Thoracic aorta (tissue), 2 donors: Measurements from ENCODE around the gene CYBC1. TPM values are rescaled to one million over a fixed set of nuclear protein-coding genes. Genes with fewer than 3 reads are reported as not detected.

Experiments used
- ATAC-seq: fragments of 150-250 bp; one replicate; pipeline ENCODE4 v1.8.0; 2017; ENCODE audit warnings: low read depth; ENCODE audit not compliant: insufficient number of reproducible peaks, low FRiP score
- DNase-seq: peaks from one replicate; pipeline ENCODE4 v3.0.0-alpha.2; 2020; ENCODE audit warnings: low spot score
- H3K27ac ChIP-seq, 2 donors: fragments of 200-600 bp; sonication (generic); 1 replicate in 1 of 2; 2 replicates in 1 of 2; pipeline ENCODE4 v1.5.1; 2016; ENCODE audit warnings: mild to moderate bottlenecking in 2 of 2, moderate library complexity in 2 of 2
- H3K27me3 ChIP-seq: fragments of 200-600 bp; sonication (generic); replicated peaks from 2 replicates; pipeline ENCODE4 v1.6.0; 2016; ENCODE audit warnings: mild to moderate bottlenecking; ENCODE audit not compliant: insufficient read depth
- H3K36me3 ChIP-seq: fragments of 200-600 bp; sonication (generic); one replicate; pipeline ENCODE4 v1.5.1; 2016
- H3K4me1 ChIP-seq, 2 donors: fragments of 200-600 bp; sonication (generic); 1 replicate in 1 of 2; 2 replicates in 1 of 2; pipeline versions ENCODE4 v1.5.1 to v1.6.0; 2016; ENCODE audit warnings: low read depth in 2 of 2, mild to moderate bottlenecking in 1 of 2; ENCODE audit not compliant: control insufficient read depth in 1 of 2
- H3K4me3 ChIP-seq: fragments of 200-600 bp; sonication (generic); 2 replicates; pipeline ENCODE4 v1.5.1; 2016; ENCODE audit warnings: mild to moderate bottlenecking
- H3K9me3 ChIP-seq: fragments of 200-600 bp; sonication (generic); 2 replicates; pipeline ENCODE4 v1.5.1; 2016
- CTCF ChIP-seq: fragments of 200-600 bp; sonication (generic); IDR thresholded peaks from one replicate; pipeline ENCODE4 v1.5.1; 2019; ENCODE audit warnings: antibody characterized with exemption
- total RNA-seq, 2 donors: library from RNA; depleted of rRNA; stranded (reverse); fragments of >200 nt; gene quantifications; one replicate each; pipeline versions ENCODE4 v1.1.0 to v1.2.3, GENCODE V29; 2016

Gene CYBC1
- total RNA-seq, 2 donors from 2014 or later = 84.6 to 178 TPM

GRCh38 chr17:82408938-82409318 is 41.6 kb downstream of the CYBC1 start:
- TF ChIP-seq CTCF = no peak
- Histone ChIP-seq H3K27ac (no peak overlapping the region), H3K9me3 (no peaks in the 10 kb centered on the region), H3K36me3 (peaks cover 7% of the 10 kb centered on the region), H3K27me3 (no peaks in the 10 kb centered on the region), H3K4me3 (no peak overlapping the region), H3K4me1 (no peaks in the 10 kb centered on the region)
- ATAC-seq = no peak
- DNase-seq = no peak

GRCh38 chr17:82408288-82408937 is 42.1 kb downstream of the CYBC1 start:
- Histone ChIP-seq H3K9me3 (no peaks in the 10 kb centered on the region), H3K4me3 (no peak overlapping the region), H3K36me3 (peaks cover 9% of the 10 kb centered on the region), H3K27me3 (no peaks in the 10 kb centered on the region), H3K4me1 (no peaks in the 10 kb centered on the region), H3K27ac (no peak overlapping the region)
- no peak for DNase-seq
- no peak for ATAC-seq
- no peak for TF ChIP-seq CTCF

- Histone ChIP-seq H3K9me3 (no peaks in the 10 kb centered on the region), H3K4me3 (no peak overlapping the region), H3K27me3 (no peaks in the 10 kb centered on the region), H3K4me1 (no peaks in the 10 kb centered on the region), H3K36me3 (peaks cover 13% of the 10 kb centered on the region), H3K27ac (no peak overlapping the region)
- no peak for TF ChIP-seq CTCF
- no peak for ATAC-seq
- DNase-seq = no peak
Observed at GRCh38 chr17:82407255-82407654, 43.3 kb downstream of the CYBC1 start.

- H3K27ac ChIP-seq = no peak overlapping the region
- H3K4me1 ChIP-seq = no peaks in the 10 kb centered on the region
- H3K9me3 ChIP-seq = no peaks in the 10 kb centered on the region
- H3K27me3 ChIP-seq = no peaks in the 10 kb centered on the region
- no peak overlapping the region for H3K4me3 ChIP-seq
- no peak for DNase-seq
- no peak for TF ChIP-seq CTCF
- H3K36me3 ChIP-seq = peaks cover 16% of the 10 kb centered on the region
- no peak for ATAC-seq
Observed at GRCh38 chr17:82406131-82406671, 44.4 kb downstream of the CYBC1 start.

- Histone ChIP-seq H3K4me1 (no peaks in the 10 kb centered on the region), H3K4me3 (no peak overlapping the region), H3K9me3 (no peaks in the 10 kb centered on the region), H3K27me3 (no peaks in the 10 kb centered on the region), H3K27ac (no peak overlapping the region), H3K36me3 (peaks cover 16% of the 10 kb centered on the region)
- no peak for TF ChIP-seq CTCF
- ATAC-seq (no peak), DNase-seq (no peak)
Observed at GRCh38 chr17:82405051-82405450, 45.5 kb downstream of the CYBC1 start.
